GM21447 (cell line): ENCODE data around the gene LEF1.
A peak's percentile ranks its signal among the peaks of the same experiment; 100 is the strongest.

Experiments used
- ATAC-seq: cut with Tn5 transposase; IDR thresholded peaks from one replicate; pipeline ENCODE4 v1.9.1; 2021; ENCODE audit not compliant: unreplicated experiment

The LEF1 gene

GRCh38 chr4:108149588-108150380 lies 18.9 kb downstream of the LEF1 start:
- no peak for ATAC-seq

GRCh38 chr4:108148316-108148715 lies 20.4 kb downstream of the LEF1 start:
- no peak for ATAC-seq

GRCh38 chr4:108146819-108147218 lies 21.9 kb downstream of the LEF1 start:
- no peak for ATAC-seq

- no peak for ATAC-seq
These were observed 22.4 kb downstream of the LEF1 start for GRCh38 chr4:108146336-108146735.

- ATAC-seq: no peak
These were observed 24.3 kb downstream of the LEF1 start for GRCh38 chr4:108144451-108144850.

- ATAC-seq: no peak
These were observed 25.2 kb downstream of the LEF1 start for GRCh38 chr4:108143515-108143914.

GRCh38 chr4:108142870-108143269 lies 25.9 kb downstream of the LEF1 start:
- ATAC-seq: no peak

GRCh38 chr4:108141213-108141950 lies 27.4 kb downstream of the LEF1 start:
- no peak for ATAC-seq

- ATAC-seq: no peak
These were observed 28.4 kb downstream of the LEF1 start for GRCh38 chr4:108140328-108140727.

GRCh38 chr4:108139089-108139488 lies 29.6 kb downstream of the LEF1 start:
- ATAC-seq: peak; percentile 61

GRCh38 chr4:108135549-108136209 lies 33.1 kb downstream of the LEF1 start:
- ATAC-seq: no peak

GRCh38 chr4:108130955-108131354 lies 37.8 kb downstream of the LEF1 start:
- no peak for ATAC-seq

GRCh38 chr4:108129196-108129595 lies 39.5 kb downstream of the LEF1 start:
- no peak for ATAC-seq

- no peak for ATAC-seq
These were observed 41.9 kb downstream of the LEF1 start for GRCh38 chr4:108126806-108127205.

- no peak for ATAC-seq
These were observed 47.9 kb downstream of the LEF1 start for GRCh38 chr4:108120789-108121188.

- peak; percentile 13 for ATAC-seq
These were observed 49.4 kb downstream of the LEF1 start for GRCh38 chr4:108119199-108119800.

GRCh38 chr4:108118505-108118904 lies 50.2 kb downstream of the LEF1 start:
- ATAC-seq: peak; percentile 84

- no peak for ATAC-seq
These were observed 51.1 kb downstream of the LEF1 start for GRCh38 chr4:108117418-108118182.

- ATAC-seq: no peak
These were observed 52.1 kb downstream of the LEF1 start for GRCh38 chr4:108116423-108117168.

GRCh38 chr4:108115168-108115526 lies 53.6 kb downstream of the LEF1 start:
- ATAC-seq: no peak
